Peyer's patch (tissue), 4 donors: ENCODE results near the gene BAIAP2. TPM values are rescaled to one million over a fixed set of nuclear protein-coding genes. Genes with fewer than 3 reads are reported as not detected.
"Not testable (repeated sequence)": the region's sequence is repeated elsewhere in the genome, so short reads cannot be mapped to it uniquely, and the experiment has no call there.

ENCODE experiments used
- DNase-seq, 3 donors: peaks; one replicate each; pipeline ENCODE4 v3.0.0-alpha.2; 2017 to 2019
- H3K27ac ChIP-seq, 4 donors: fragments of 200-600 bp; sonication (generic); one replicate each; pipeline ENCODE4 v1.5.1; 2016 to 2019
- H3K27me3 ChIP-seq, 2 donors: fragments of 200-600 bp; sonication (generic); one replicate each; pipeline ENCODE4 v1.5.1; 2019
- H3K36me3 ChIP-seq, 3 donors: fragments of 200-600 bp; sonication (generic); one replicate each; pipeline ENCODE4 v1.5.1; 2016 to 2019
- H3K4me1 ChIP-seq, 4 donors: fragments of 200-600 bp; sonication (generic); one replicate each; pipeline ENCODE4 v1.5.1; 2016 to 2019
- H3K4me3 ChIP-seq, 4 donors: fragments of 200-600 bp; sonication (generic); 1 replicate in 3 of 4; 2 replicates in 1 of 4; pipeline ENCODE4 v1.5.1; 2016 to 2019; ENCODE audit warnings: mild to moderate bottlenecking in 1 of 4
- H3K9me3 ChIP-seq, 4 donors: fragments of 200-600 bp; sonication (generic); one replicate each; pipeline ENCODE4 v1.5.1; 2016 to 2019; ENCODE audit warnings: mild to moderate bottlenecking in 1 of 4
- POLR2A ChIP-seq, 2 donors: fragments of 450-650 bp; IDR thresholded peaks; one replicate each; pipeline ENCODE4 v1.5.1; 2017; ENCODE audit warnings: antibody characterized with exemption in 2 of 2, mild to moderate bottlenecking in 2 of 2, moderate library complexity in 2 of 2
- total RNA-seq, 4 donors: library from RNA; depleted of rRNA; stranded (reverse); fragments of >200 nt; gene quantifications; one replicate each; pipeline ENCODE4 v1.1.0, GENCODE V29; 2016
- TF ChIP-seq, protein P1 (sequence below), 6 experiments: fragments of 450-650 bp in 4 of 6; fragments of 200-600 bp in 2 of 6; sonication (generic) in 1 of 6; IDR thresholded peaks; one replicate each; pipeline ENCODE4 v1.5.1; 2017 to 2019; ENCODE audit warnings: antibody characterized with exemption in 6 of 6, mild to moderate bottlenecking in 3 of 6, moderate library complexity in 1 of 6

BAIAP2 gene
- total RNA-seq, 4 donors from 2014 or later = 10.2 to 61.9 (median 17.6) TPM

DNA sequence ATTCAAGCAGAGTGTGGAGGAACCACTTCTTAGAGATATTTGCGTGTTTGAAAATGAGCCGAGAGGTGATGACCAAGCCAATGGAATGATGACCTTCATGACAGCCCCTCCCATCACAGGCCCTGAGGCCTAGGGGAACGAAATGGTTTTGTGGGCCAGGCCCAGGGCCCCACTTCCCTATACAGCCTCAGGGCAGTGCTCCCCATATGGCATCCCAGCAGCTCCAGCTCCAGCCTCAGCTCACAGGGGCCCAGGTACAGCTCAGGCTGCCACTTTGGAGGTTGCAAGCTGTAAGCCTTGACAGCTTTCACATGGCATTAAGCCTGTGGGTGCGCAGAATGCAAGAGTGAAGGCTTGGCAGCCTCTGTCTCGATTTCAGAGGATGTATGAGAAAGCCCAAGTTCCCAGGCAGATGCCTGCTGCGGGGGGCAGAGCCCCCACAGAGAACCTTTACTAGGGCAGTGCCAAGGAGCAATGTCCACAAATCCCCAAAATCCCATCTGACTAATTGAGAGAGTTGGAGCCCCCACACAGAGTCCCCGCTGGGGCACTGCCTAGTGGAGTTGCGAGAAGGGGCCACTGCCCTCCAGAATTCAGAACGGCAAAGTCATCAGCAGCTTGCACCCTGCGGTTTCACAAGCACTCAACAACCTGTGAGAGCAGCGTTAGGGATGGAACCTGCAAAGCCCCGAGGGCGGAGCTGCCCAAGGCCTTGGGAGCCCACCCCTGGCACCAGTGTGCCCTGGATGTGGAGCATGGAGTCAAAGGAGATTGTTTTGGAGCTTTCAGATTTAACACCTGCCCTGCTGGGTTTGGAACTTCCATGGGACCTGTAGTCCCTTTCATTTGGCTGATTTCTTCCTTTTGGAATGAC, 22.1 kb upstream of the BAIAP2 start:
- DNase-seq = no peak
- TF ChIP-seq, protein P1, sequence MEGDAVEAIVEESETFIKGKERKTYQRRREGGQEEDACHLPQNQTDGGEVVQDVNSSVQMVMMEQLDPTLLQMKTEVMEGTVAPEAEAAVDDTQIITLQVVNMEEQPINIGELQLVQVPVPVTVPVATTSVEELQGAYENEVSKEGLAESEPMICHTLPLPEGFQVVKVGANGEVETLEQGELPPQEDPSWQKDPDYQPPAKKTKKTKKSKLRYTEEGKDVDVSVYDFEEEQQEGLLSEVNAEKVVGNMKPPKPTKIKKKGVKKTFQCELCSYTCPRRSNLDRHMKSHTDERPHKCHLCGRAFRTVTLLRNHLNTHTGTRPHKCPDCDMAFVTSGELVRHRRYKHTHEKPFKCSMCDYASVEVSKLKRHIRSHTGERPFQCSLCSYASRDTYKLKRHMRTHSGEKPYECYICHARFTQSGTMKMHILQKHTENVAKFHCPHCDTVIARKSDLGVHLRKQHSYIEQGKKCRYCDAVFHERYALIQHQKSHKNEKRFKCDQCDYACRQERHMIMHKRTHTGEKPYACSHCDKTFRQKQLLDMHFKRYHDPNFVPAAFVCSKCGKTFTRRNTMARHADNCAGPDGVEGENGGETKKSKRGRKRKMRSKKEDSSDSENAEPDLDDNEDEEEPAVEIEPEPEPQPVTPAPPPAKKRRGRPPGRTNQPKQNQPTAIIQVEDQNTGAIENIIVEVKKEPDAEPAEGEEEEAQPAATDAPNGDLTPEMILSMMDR (IDR thresholded peaks at IDR 0.05) = no peak
- no peak for TF ChIP-seq POLR2A (IDR thresholded peaks at IDR 0.05)
- Histone ChIP-seq H3K4me1 (peaks cover 0 to 6% (median 2%) of the 10 kb centered on the region in 4 donors), H3K27ac (no peak overlapping the region), H3K27me3 (no peaks in the 10 kb centered on the region), H3K9me3 (no peaks in the 10 kb centered on the region), H3K36me3 (no peaks in the 10 kb centered on the region), H3K4me3 (no peak overlapping the region)

DNA sequence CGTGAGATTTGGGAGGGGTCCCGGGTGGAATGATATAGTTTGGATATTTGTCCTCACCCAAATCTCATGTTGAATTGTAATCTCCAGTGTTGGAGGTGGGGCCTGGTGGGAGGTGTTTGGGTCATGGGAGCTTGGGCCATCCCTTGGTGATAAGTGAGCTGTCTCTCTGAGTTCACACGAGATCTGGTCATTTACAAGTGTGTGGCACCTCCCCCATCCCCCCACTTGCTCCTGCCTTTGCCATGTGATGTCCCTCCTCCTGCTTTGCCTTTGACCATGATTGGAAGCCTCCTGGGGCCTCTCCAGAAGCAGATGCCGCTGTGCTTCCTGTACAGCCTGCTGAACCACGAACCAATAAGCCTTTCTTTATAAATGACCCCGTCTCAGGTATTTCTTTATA, 21.3 kb upstream of the BAIAP2 start:
- H3K27ac ChIP-seq = no peak overlapping the region
- H3K36me3 ChIP-seq = no peaks in the 10 kb centered on the region
- TF ChIP-seq POLR2A (IDR thresholded peaks at IDR 0.05) = no peak
- TF ChIP-seq, protein P1 (IDR thresholded peaks at IDR 0.05) = no peak
- DNase-seq = no peak
- H3K4me1 ChIP-seq = peaks cover 0 to 10% (median 2%) of the 10 kb centered on the region in 4 donors
- H3K9me3 ChIP-seq = no peaks in the 10 kb centered on the region
- no peak overlapping the region for H3K4me3 ChIP-seq
- no peaks in the 10 kb centered on the region for H3K27me3 ChIP-seq

DNA sequence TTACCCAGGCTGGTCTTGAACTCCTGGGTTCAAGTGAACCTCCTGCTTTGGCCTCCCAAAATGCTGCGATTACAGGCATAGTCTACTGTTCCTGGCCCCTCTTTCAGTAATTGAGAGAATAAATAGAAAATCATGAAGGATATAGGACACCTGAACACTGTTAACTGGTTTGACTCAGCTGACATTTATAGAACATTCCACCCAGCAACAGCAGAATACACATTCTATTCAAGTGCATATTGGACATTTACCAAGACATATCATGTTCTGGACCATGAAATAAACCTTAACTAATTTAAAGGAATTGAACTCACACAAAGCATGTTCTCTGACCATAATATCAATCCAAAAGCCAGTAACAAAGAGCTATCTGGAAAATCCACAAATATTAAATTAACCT, 19.8 kb upstream of the BAIAP2 start:
- TF ChIP-seq POLR2A (IDR thresholded peaks at IDR 0.05) = no peak
- TF ChIP-seq, protein P1 (IDR thresholded peaks at IDR 0.05) = no peak
- H3K27me3 ChIP-seq = no peaks in the 10 kb centered on the region
- H3K9me3 ChIP-seq = no peaks in the 10 kb centered on the region
- H3K4me1 ChIP-seq = peaks cover 0 to 12% (median 2%) of the 10 kb centered on the region in 4 donors
- no peak overlapping the region for H3K4me3 ChIP-seq
- no peak for DNase-seq
- H3K36me3 ChIP-seq = no peaks in the 10 kb centered on the region
- no peak overlapping the region for H3K27ac ChIP-seq

DNA sequence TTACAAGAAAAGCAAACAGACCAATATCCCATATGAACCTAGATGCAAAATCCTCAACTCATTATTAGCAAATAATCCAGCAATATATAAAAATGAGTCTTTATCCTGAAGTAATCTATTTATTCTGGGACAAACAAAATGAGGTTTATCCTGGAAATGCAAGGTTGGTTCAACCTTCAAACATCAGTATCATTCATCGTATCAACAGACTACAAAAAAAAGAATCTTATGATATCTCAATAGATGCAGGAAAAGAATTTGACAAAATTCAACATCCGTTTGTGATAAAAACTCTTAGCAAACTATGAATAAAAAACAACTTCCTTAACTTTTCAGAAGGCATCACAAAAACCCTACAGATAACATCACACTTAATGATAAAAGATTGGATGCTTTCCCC, 18.4 kb upstream of the BAIAP2 start:
- Histone ChIP-seq H3K27ac (no peak overlapping the region), H3K36me3 (no peaks in the 10 kb centered on the region), H3K4me3 (no peak overlapping the region), H3K4me1 (peaks cover 0 to 24% (median 2%) of the 10 kb centered on the region in 4 donors), H3K9me3 (no peaks in the 10 kb centered on the region), H3K27me3 (no peaks in the 10 kb centered on the region)
- TF ChIP-seq POLR2A (IDR thresholded peaks at IDR 0.05) = no peak
- TF ChIP-seq, protein P1 (IDR thresholded peaks at IDR 0.05) = no peak
- DNase-seq = no peak

DNA sequence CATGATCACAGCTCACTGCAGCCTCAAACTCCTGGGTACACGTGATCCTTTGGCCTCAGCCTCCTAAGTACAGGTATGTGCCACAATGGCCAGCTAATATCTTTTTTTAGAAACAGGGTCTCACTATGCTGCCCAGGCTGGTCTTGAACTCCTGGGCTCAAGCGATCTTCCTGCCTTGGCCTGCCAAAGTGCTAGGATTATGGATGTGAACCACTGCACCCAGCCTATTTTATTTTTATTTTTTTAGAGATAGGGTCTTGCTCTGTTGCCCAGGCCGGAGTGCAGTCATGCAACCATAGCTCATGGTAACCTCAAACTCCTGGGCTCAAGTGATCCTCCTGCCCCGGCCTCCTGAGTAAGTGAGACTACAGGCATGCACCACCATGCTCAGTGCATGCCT, 17.6 kb upstream of the BAIAP2 start:
- H3K9me3 ChIP-seq, H3K27me3 ChIP-seq, H3K4me3 ChIP-seq, DNase-seq, H3K36me3 ChIP-seq: not testable (repeated sequence)
- Histone ChIP-seq H3K4me1 (peaks cover 0 to 24% (median 2%) of the 10 kb centered on the region in 4 donors), H3K27ac (peak overlapping the region in 3 of 4 donors; percentile 72 to 78 (median 76))

DNA sequence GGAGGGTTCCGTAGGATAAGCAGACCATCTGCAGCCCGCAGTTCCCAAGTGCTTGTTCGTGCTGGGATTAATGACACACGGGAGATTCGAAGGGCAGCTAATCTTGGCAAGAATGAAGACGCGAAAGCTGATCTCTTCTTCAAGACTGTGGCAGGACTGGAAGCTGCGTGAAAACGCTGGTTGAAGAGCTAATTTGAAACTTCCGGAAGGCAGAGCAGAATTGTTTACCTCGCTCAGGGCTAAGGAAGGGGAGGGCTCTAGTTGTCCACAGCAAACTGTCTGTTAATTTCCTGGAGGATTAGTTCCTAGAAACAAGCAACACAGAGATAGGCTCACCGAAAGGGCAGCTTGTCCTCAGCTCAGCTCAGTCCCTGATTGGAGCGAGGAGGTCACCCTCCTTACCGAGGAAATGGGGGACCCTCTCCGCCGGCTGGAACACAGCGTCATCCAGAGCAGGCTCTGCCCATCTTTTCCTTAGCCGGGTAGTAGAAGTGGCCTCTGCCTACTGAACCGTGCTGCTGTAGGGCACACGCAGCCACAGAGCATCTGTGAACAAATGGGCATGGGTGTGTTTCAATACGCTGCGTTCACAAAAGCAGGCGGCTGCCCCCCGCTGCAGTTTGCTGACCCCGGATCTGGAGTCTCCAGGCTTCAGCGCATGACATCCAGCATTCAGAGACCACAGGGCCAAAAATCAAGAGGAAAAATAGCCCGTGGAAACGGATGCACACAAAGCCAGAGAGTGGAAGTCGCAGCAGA, 16.7 kb upstream of the BAIAP2 start:
- TF ChIP-seq, protein P1 (IDR thresholded peaks at IDR 0.05) = no peak
- no peak for TF ChIP-seq POLR2A (IDR thresholded peaks at IDR 0.05)
- no peaks in the 10 kb centered on the region for H3K36me3 ChIP-seq
- no peaks in the 10 kb centered on the region for H3K27me3 ChIP-seq
- H3K9me3 ChIP-seq = no peaks in the 10 kb centered on the region
- H3K4me3 ChIP-seq = peak overlapping the region; percentile 11 to 37 (median 28)
- peak; percentile 42 to 64 (median 53) for DNase-seq
- H3K4me1 ChIP-seq = peaks cover 0 to 24% (median 2%) of the 10 kb centered on the region in 4 donors
- peak overlapping the region; percentile 72 to 84 (median 77) for H3K27ac ChIP-seq
